CD4-positive, alpha-beta T cell treated with Interleukin-4 for 1 hour (primary cell): ENCODE results near the gene A1CF.
"Not testable (repeated sequence)": the region's sequence is repeated elsewhere in the genome, so short reads cannot be mapped to it uniquely, and the experiment has no call there.

Experiments used
- DNase-seq, 2 donors: peaks; one replicate each; pipeline ENCODE4 v3.0.0-alpha.2; 2020 to 2022

Gene A1CF

GRCh38 chr10:50782017-50782416 is 103.4 kb downstream of the A1CF start:
- not testable (repeated sequence) for DNase-seq

- DNase-seq, result not testable (repeated sequence)
Observed at GRCh38 chr10:50780036-50780435, 105.4 kb downstream of the A1CF start.

GRCh38 chr10:50774868-50775267 is 110.6 kb downstream of the A1CF start:
- not testable (repeated sequence) for DNase-seq

GRCh38 chr10:50772042-50772441 is 113.4 kb downstream of the A1CF start:
- not testable (repeated sequence) for DNase-seq

GRCh38 chr10:50766774-50767513 is 118.5 kb downstream of the A1CF start:
- DNase-seq, result not testable (repeated sequence)
